K562 (cell line): ENCODE results near the gene CSMD2. TPM values are rescaled to one million over a fixed set of nuclear protein-coding genes. Genes with fewer than 3 reads are reported as not detected.

Source experiments
- ATAC-seq: fragments of 200-7000 bp; cut with Tn5 transposase; 3 replicates; pipeline ENCODE4 v1.9.1; 2020; ENCODE audit warnings: moderate library complexity
- BruUV-seq: library from RNA; stranded (reverse); fragments of 400-500 nt; replicated peaks from 2 replicates; lab custom pipeline; 2021; lab: Mats Ljungman, UMichigan
- CTCF ChIA-PET: fragments of 300-600 bp; formaldehyde crosslinking; extraction: SDS; loops from one replicate; lab custom pipeline; 2021; ENCODE audit warnings: low intra/inter-chr PET ratio; lab: Yijun Ruan, JAX
- POLR2A ChIA-PET: fragments of 300-600, 350-650 bp; sonication (Branson Sonifier 250); formaldehyde crosslinking; extraction: SDS; loops from one replicate; lab custom pipeline; 2021; ENCODE audit warnings: antibody characterized with exemption, inconsistent platforms; lab: Yijun Ruan, JAX
- DNase-seq, 4 experiments: peaks; one replicate each; pipeline versions ENCODE4 v3.0.0 to v3.0.0-alpha.2; 2011 to 2018; ENCODE audit warnings: low spot score in 3 of 4, mixed read lengths in 3 of 4; ENCODE audit errors: extremely low read depth in 1 of 4
- FAIRE-seq: peaks from 2 replicates; lab custom pipeline; 2011; peaks lifted over from hg19 to GRCh38; lab: Jason Lieb, UNC
- H2AFZ ChIP-seq: 2 replicates; pipeline ENCODE4 v1.6.0; 2011; ENCODE audit warnings: low read depth, low read length, control low read depth, inconsistent platforms
- H3K27ac ChIP-seq: fragments of 200-600 bp; 3 replicates; pipeline ENCODE4 v1.8.0; 2011; ENCODE audit warnings: low read depth, mild to moderate bottlenecking, control low read depth, inconsistent platforms, low read length, moderate library complexity, mixed read lengths; ENCODE audit errors: extremely low read depth
- H3K27me3 ChIP-seq, 2 experiments: fragments of 300-600 bp in 1 of 2; 2 replicates in 1 of 2; 3 replicates in 1 of 2; pipeline versions ENCODE4 v1.6.0 to v1.8.0; 2011; ENCODE audit warnings: inconsistent platforms in 2 of 2, low read length in 2 of 2, mild to moderate bottlenecking in 1 of 2, mixed read lengths in 1 of 2, moderate library complexity in 1 of 2; ENCODE audit not compliant: control insufficient read depth in 2 of 2, insufficient read depth in 2 of 2
- H3K36me3 ChIP-seq: fragments of 300-600 bp; 3 replicates; pipeline ENCODE4 v1.8.0; 2011; ENCODE audit warnings: mild to moderate bottlenecking, low read length, inconsistent platforms; ENCODE audit not compliant: control insufficient read depth, insufficient read depth
- H3K4me1 ChIP-seq, 2 experiments: fragments of 200-600 bp in 1 of 2; replicated peaks in 1 of 2; 2 replicates in 1 of 2; 3 replicates in 1 of 2; pipeline versions ENCODE4 v1.5.1 to v1.8.0; 2011; ENCODE audit warnings: inconsistent platforms in 2 of 2, low read length in 2 of 2, mild to moderate bottlenecking in 1 of 2, mixed read lengths in 1 of 2, moderate library complexity in 1 of 2; ENCODE audit not compliant: control insufficient read depth in 2 of 2, insufficient read depth in 2 of 2
- H3K4me2 ChIP-seq: 2 replicates; pipeline ENCODE4 v1.6.1; 2011; ENCODE audit warnings: low read length, control low read depth, inconsistent platforms, mixed read lengths; ENCODE audit not compliant: insufficient read depth
- H3K4me3 ChIP-seq: fragments of 200-600 bp; sonication (generic), shearing (Covaris generic); 2 replicates; pipeline ENCODE4 v1.5.1; 2016; ENCODE audit warnings: control low read depth, inconsistent platforms
- H3K79me2 ChIP-seq: fragments of 200-600 bp; 3 replicates; pipeline ENCODE4 v1.8.0; 2011; ENCODE audit warnings: low read length, inconsistent platforms; ENCODE audit not compliant: control insufficient read depth, insufficient read depth
- H3K9ac ChIP-seq, 2 experiments: 2 replicates each; pipeline versions ENCODE4 v1.6.0 to v1.6.1; 2011; ENCODE audit warnings: low read depth in 2 of 2, low read length in 2 of 2, control low read depth in 1 of 2, inconsistent platforms in 1 of 2, mild to moderate bottlenecking in 1 of 2, mixed read lengths in 1 of 2; ENCODE audit not compliant: insufficient read depth in 1 of 2
- H3K9me1 ChIP-seq: one replicate; pipeline ENCODE4 v1.6.0; 2011; ENCODE audit warnings: inconsistent platforms, mild to moderate bottlenecking, low read length, moderate library complexity; ENCODE audit not compliant: control insufficient read depth, insufficient read depth
- H3K9me3 ChIP-seq: replicated peaks from 2 replicates; pipeline ENCODE4 v1.5.1; 2011; ENCODE audit warnings: low read depth, low read length, inconsistent platforms; ENCODE audit not compliant: control insufficient read depth, insufficient read depth
- H4K20me1 ChIP-seq: replicated peaks from 2 replicates; pipeline ENCODE4 v1.6.1; 2011; ENCODE audit warnings: low read length, inconsistent platforms, mixed read lengths; ENCODE audit not compliant: control insufficient read depth, insufficient read depth
- NFE2 ChIP-seq: IDR thresholded peaks from 2 replicates; pipeline ENCODE4 v1.6.1; 2014; ENCODE audit warnings: antibody characterized with exemption, low read depth
- PRMT5 ChIP-seq: sonication (generic); formaldehyde crosslinking; IDR thresholded peaks from 2 replicates; pipeline ENCODE4 v1.5.0; 2020; ENCODE audit warnings: missing genetic modification reagents
- SRSF9 ChIP-seq: fragments of 200-400 bp; formaldehyde crosslinking; IDR thresholded peaks from 2 replicates; pipeline ENCODE4 v1.6.1; 2017; ENCODE audit warnings: low read depth, low read length, borderline replicate concordance
- STAT5B ChIP-seq: fragments of 250-450 bp; sonication (Bioruptor Pico); IDR thresholded peaks from 2 replicates; pipeline ENCODE4 v1.8.0; 2021; ENCODE audit warnings: mild to moderate bottlenecking, inconsistent platforms
- ZBTB8A ChIP-seq: fragments of 450-650 bp; IDR thresholded peaks from 2 replicates; pipeline ENCODE4 v1.6.1; 2018; ENCODE audit warnings: mild to moderate bottlenecking, moderate library complexity; ENCODE audit not compliant: partially characterized antibody
- ZNF316 ChIP-seq: fragments of 450-650 bp; IDR thresholded peaks from 2 replicates; pipeline ENCODE4 v1.6.1; 2016
- ZNF551 ChIP-seq: fragments of 250-450 bp; sonication (Bioruptor Pico); IDR thresholded peaks from 2 replicates; pipeline ENCODE4 v1.5.0; 2021; ENCODE audit warnings: mild to moderate bottlenecking, moderate library complexity
- WGBS: fragments of 100-300 bp; shearing (Covaris generic); methylation state at CpG from one replicate; pipeline ENCODE4 v1.1.6; 2016; ENCODE audit warnings: low coverage, mixed read lengths; ENCODE audit not compliant: insufficient coverage; ENCODE audit errors: missing lambda C conversion rate; 5-methylcytosine and 5-hydroxymethylcytosine counted together
- in situ Hi-C: fragments of 300-500 bp; cut with MboI; formaldehyde crosslinking; loops from 4 replicates; pipeline ENCODE4 v1.15.0; 2018; ENCODE audit warnings: inconsistent platforms, mixed read lengths
- intact Hi-C: fragments of 100-400 bp; cut with micrococcal nuclease; formaldehyde crosslinking; loops from 2 replicates; pipeline ENCODE4 v1.14.2; 2022
- polyA plus RNA-seq, 8 experiments: library from polyadenylated mRNA; depleted of rRNA in 4 of 8; stranded (reverse) in 5 of 8; unstranded in 3 of 8; fragments of >200 nt; fragmentation: Nextera tagmentation in 2 of 8; fragmentation: Illumina TruSeq in 1 of 8; extraction: Ambion mirVana in 2 of 8; extraction: Trizol in 1 of 8; gene quantifications; 2 replicates each; pipeline versions ENCODE4 v1.2.1 to v1.2.3, GENCODE V29; 2011 to 2014; ENCODE audit warnings: inconsistent platforms in 1 of 8, missing spikeins in 1 of 8
- total RNA-seq, 7 experiments: library from RNA; depleted of rRNA in 6 of 7; stranded (reverse); fragments of >200 nt in 6 of 7; fragmentation: Illumina TruSeq in 2 of 7; extraction: Trizol in 2 of 7; gene quantifications; 2 replicates each; pipeline versions ENCODE4 v1.2.1 to v1.2.3, GENCODE V29; 2011 to 2021; ENCODE audit warnings: low replicate concordance in 1 of 7

Gene CSMD2
- total and polyA plus RNA-seq, 9 of the 15 experiments (the other 6 are each of a cell fraction or from before 2014, with no cell fraction given) = not detected

- intact Hi-C loops (loop anchor here (5.0 kb wide), 1 partner anchor 251 kb away; no protein-coding TSS in a partner anchor), in situ Hi-C loops (no loop called here)
- WGBS = 4% methylated on average over 4 of the region's 4 CpGs
- Histone ChIP-seq H3K4me2 (no peak overlapping the region), H3K36me3 (no peaks in the 10 kb centered on the region), H3K9me1 (no peaks in the 10 kb centered on the region), H3K27ac (no peak overlapping the region), H3K79me2 (peaks cover 4% of the 10 kb centered on the region; the same call in 1 of the 3 replicates), H4K20me1 (no peaks in the 10 kb centered on the region), H3K4me3 (no peak overlapping the region), H2AFZ (no peak overlapping the region), H3K9me3 (no peaks in the 10 kb centered on the region), H3K27me3 (peaks cover 4 to 25% of the 10 kb centered on the region in 2 experiments; a peak in 3 of 5 replicates), H3K4me1 (peaks cover 3 to 5% of the 10 kb centered on the region in 2 experiments; a peak in 3 of 5 replicates), H3K9ac (peak overlapping the region in 1 of 2 experiments; percentile 26; a peak in 2 of 4 replicates)
- peak; percentile 59; the same call in 1 of the 2 replicates for TF ChIP-seq NFE2
- no peak for TF ChIP-seq PRMT5 (CRISPR knock-in tag)
- 0 out of 2 replicates have a peak, but pooled peaks have one; percentile 9 for TF ChIP-seq ZNF316
- peak in 3 of 4 experiments; percentile 21 to 33 (median 31) for DNase-seq
- no peak for FAIRE-seq
- no TSS peak for BruUV-seq
- ChIA-PET POLR2A (interaction anchor here (0.6 kb wide), 1 partner anchor 79 kb away, joined by 4 read pairs; no protein-coding TSS in a partner anchor), CTCF (no interaction called here)
- no peak for ATAC-seq
Observed at GRCh38 chr1:33468531-33468930, 696.5 kb downstream of the CSMD2 start.

- ATAC-seq = no peak
- no peak for TF ChIP-seq ZBTB8A
- no peak for TF ChIP-seq ZNF551
- no peak for TF ChIP-seq SRSF9
- TF ChIP-seq STAT5B (CRISPR knock-in tag) = no peak
Observed at GRCh38 chr1:33468011-33468410, 697.0 kb downstream of the CSMD2 start.

More at GRCh38 chr1:33468011-33468410, 697.0 kb downstream of the CSMD2 start:
- Histone ChIP-seq H3K27me3 (peaks cover 4 to 30% of the 10 kb centered on the region in 2 experiments; a peak in 3 of 5 replicates), H3K9me1 (no peaks in the 10 kb centered on the region), H3K36me3 (no peaks in the 10 kb centered on the region), H3K9ac (no peak overlapping the region; a peak in 1 of 4 replicates), H3K4me2 (no peak overlapping the region), H3K79me2 (peaks cover 2% of the 10 kb centered on the region; the same call in 1 of the 3 replicates), H4K20me1 (no peaks in the 10 kb centered on the region), H3K9me3 (no peaks in the 10 kb centered on the region), H3K4me1 (peaks cover 3 to 5% of the 10 kb centered on the region in 2 experiments; a peak in 3 of 5 replicates), H3K27ac (no peak overlapping the region), H3K4me3 (no peak overlapping the region), H2AFZ (no peak overlapping the region)
- in situ Hi-C loops = no loop called here
- DNase-seq = no peak
- BruUV-seq = no TSS peak
- no peak for FAIRE-seq
- intact Hi-C loops = loop anchor here (5.0 kb wide), 1 partner anchor 251 kb away; no protein-coding TSS in a partner anchor
- WGBS = 10% methylated on average over 4 of the region's 4 CpGs
- POLR2A ChIA-PET = no interaction called here
- CTCF ChIA-PET = no interaction called here
